WTC11 (cell line): ENCODE data around the gene IRF2BPL.

Experiments
- ATF1 ChIP-seq: sonication (generic); formaldehyde crosslinking; IDR thresholded peaks from 2 replicates; pipeline ENCODE4 v1.8.1; 2023; ENCODE audit warnings: mild to moderate bottlenecking, moderate library complexity, missing genetic modification reagents
- SP1 ChIP-seq: sonication (generic); formaldehyde crosslinking; conservative IDR thresholded peaks from 2 replicates; pipeline ENCODE4 v1.8.1; 2022; ENCODE audit warnings: missing genetic modification reagents
- TF ChIP-seq, protein P1 (sequence below): fragments of 200-600 bp; IDR thresholded peaks from 2 replicates; pipeline ENCODE4 v1.8.0; 2022; ENCODE audit warnings: antibody characterized with exemption

DNA sequence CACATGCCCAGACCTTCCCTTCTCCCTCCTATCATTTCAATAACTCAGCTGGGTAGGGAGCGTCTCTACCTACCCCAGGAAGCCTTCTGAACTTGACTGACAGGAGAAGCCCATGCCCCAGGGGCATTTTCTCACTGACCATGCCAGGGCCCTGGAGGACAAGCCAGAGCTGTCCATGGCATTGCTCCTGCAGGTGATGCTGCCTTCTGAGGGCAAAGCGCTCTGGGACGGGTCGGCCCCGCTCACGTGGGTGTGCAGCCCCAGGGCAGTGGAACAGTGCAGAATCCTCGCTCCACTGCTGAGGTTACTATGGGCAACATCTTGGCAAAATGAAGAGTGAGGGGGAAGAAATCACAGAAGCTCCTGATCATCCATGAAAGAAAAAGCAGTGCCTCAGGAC, 41.0 kb upstream of the IRF2BPL start:
- TF ChIP-seq, protein P1, sequence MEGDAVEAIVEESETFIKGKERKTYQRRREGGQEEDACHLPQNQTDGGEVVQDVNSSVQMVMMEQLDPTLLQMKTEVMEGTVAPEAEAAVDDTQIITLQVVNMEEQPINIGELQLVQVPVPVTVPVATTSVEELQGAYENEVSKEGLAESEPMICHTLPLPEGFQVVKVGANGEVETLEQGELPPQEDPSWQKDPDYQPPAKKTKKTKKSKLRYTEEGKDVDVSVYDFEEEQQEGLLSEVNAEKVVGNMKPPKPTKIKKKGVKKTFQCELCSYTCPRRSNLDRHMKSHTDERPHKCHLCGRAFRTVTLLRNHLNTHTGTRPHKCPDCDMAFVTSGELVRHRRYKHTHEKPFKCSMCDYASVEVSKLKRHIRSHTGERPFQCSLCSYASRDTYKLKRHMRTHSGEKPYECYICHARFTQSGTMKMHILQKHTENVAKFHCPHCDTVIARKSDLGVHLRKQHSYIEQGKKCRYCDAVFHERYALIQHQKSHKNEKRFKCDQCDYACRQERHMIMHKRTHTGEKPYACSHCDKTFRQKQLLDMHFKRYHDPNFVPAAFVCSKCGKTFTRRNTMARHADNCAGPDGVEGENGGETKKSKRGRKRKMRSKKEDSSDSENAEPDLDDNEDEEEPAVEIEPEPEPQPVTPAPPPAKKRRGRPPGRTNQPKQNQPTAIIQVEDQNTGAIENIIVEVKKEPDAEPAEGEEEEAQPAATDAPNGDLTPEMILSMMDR: no peak
- no peak for TF ChIP-seq SP1 (CRISPR knock-in tag)
- TF ChIP-seq ATF1: no peak
